ENCODE results near the gene PDILT.
"Not testable (repeated sequence)": the region's sequence is repeated elsewhere in the genome, so short reads cannot be mapped to it uniquely, and the experiment has no call there.

Gene PDILT

GRCh38 chr16:20404637-20405036, at the start of gene PDILT:
TSS of gene PDILT (minus strand) at chr16:20404737. CDS start at chr16:20399300, 5,437 bp downstream.
- DNase-seq: no peak

- not testable (repeated sequence) for DNase-seq
Measured at GRCh38 chr16:20453633-20454032, 49.1 kb upstream of the PDILT start.

DNA sequence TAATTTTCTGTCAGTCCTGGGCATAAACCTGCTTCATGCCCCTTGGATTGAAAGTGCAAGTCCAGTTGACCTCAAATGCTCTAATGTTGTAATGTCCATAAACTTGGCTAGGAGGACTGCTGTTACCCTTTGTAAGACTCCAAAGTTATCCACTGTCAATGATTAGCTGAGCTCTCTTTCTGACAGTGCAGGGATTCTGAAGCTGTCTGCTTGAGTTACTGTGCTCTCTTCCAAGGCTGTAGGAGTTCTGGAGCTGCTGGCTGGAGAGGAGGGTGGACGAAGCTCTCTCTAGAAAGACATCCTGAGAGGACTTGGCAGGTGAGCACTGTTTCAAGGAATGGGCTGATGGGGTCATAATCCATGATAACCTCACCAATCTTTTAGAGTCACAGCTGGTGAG, 46.8 kb upstream of the PDILT start, which contains the start of gene ACSM2A:
Gene ACSM2A (plus strand): TSS at position 158 of the 400 bp plus-strand sequence. CDS start 8,594 bp downstream, outside the sequence.
- DNase-seq: not testable (repeated sequence)

DNA sequence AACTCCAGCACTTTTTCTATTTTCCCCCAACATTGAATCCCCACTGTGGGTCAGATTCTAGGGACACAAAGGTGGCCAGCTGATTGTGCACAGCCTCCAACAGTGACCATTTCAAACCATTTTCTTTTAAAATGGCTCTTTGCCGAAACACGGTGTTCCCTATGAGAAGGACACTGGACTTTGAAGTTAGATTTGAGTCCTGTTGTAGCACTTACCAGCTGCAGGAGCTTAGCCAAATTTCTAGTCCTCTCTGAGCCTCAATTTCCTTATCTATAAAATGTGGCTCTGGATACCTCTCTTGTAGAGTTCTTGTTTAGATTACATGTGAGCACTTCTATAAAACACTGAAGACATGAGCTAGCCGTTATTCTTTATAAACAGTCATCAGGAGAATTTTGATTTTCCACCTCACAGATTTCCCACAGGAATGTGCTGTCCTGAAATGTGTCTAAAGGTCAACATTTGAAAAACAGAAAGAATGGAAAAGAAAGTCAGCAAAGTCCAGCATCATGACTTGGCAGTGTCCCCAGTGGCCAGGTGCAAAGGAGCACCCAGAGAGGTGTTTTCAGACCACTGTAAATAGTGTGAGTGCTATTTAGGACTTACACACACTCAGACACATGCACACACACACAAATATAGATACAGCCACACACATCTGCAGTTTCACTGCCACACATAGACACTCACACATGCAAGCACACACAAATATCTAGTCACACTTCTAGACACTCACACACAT, 42.3 kb upstream of the PDILT start:
- DNase-seq: not testable (repeated sequence)

DNA sequence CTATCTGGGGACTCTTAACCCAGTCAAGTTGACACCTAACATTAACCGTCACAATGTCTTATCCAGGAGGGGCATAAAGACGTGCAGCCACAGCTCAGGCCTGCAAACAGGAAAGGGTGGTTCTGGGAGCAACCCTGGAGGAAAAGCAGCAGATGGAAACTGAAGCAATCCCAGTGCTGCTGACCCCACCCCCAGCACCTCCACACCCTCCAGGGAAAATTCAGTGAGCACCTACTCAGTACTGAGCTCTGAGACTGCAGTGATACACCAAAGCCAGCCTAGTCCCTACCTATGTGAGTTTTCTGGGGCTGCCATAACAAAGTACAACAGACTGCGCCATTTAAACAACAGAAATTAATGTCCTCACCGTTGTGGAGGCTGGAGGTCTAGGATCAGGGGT, 37.3 kb upstream of the PDILT start:
- DNase-seq: not testable (repeated sequence)

GRCh38 chr16:20441191-20441590, 36.7 kb upstream of the PDILT start:
- no peak for DNase-seq

DNA sequence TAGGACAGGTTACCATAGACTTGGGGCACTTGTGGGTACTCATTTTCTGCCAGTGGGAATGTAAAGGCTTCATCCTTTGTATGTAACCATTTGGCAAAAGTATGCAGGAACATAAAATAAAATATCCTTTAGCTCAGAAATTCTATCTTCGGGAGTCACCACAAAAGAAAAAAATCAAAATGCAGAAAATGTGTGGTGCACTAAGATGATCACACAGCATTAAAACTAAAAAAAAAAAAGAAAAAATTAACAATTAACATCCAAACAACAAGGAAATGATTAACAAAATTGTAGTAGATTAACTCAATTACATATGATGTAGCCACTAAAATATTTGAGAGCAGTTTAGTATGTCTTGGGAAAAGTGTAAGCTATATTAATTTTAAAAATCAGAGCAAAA, 36.2 kb upstream of the PDILT start:
- DNase-seq: not testable (repeated sequence)

- not testable (repeated sequence) for DNase-seq
Measured at GRCh38 chr16:20439820-20440231, 35.3 kb upstream of the PDILT start.

DNA sequence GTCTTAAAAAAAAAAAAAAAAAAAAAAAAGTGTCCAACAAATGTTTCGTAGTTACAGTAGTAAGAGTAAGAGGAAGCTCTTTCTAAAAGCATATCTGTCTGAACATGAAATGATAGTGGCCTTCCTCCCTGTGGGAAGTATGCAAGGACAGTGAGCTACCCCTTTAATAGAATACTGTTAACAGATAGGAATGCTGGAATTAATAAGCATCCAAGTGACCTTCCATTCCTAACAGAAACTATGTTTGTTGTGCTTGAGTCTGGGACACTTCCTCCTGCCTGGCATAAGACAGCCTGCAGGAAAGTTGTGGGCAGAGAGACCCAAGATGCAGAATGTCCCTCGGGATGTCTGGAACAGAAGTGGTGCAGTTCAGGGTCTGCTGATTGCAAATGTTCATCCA, 34.4 kb upstream of the PDILT start:
- DNase-seq: not testable (repeated sequence)

DNA sequence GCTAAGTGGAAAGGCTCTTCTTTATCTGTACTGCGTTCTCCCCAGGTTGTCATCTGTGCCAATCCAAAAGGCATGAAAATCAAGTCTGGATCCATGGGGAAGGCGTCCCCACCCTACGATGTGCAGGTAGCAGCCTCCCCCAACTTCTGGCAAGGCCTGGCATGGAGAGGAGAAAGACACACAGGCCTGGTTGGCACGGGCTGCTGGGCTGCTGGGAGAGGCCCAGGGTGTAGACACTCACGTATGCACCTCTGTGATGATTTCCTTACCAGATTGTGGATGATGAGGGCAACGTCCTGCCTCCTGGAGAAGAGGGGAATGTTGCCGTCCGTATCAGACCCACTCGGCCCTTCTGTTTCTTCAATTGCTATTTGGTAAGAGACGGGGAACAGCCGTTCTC, 26.4 kb upstream of the PDILT start:
- no peak for DNase-seq

DNA sequence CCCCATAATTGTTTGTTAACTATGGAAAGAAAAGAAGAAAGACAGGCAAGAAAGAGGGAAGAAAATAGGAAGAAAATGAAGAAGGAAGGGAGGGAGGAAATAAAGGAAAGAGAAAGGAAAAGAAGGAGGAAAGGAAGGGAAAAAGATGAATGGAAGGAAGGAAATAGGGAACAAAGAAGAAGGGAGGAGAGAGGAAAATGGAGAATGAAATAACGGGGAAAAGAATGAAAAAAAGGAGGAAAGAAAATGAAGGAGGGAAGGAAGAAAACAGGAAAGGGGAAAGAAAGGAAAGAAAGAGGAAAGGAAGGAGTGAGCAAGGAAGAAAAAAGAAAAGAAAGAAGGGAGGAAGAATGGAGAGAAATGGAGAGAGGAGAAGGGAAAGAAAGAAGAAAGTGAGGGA, 25.9 kb upstream of the PDILT start:
- not testable (repeated sequence) for DNase-seq

- not testable (repeated sequence) for DNase-seq
Measured at GRCh38 chr16:20429499-20429898, 25.0 kb upstream of the PDILT start.

GRCh38 chr16:20427401-20427797, 22.9 kb upstream of the PDILT start:
- DNase-seq: not testable (repeated sequence)

DNA sequence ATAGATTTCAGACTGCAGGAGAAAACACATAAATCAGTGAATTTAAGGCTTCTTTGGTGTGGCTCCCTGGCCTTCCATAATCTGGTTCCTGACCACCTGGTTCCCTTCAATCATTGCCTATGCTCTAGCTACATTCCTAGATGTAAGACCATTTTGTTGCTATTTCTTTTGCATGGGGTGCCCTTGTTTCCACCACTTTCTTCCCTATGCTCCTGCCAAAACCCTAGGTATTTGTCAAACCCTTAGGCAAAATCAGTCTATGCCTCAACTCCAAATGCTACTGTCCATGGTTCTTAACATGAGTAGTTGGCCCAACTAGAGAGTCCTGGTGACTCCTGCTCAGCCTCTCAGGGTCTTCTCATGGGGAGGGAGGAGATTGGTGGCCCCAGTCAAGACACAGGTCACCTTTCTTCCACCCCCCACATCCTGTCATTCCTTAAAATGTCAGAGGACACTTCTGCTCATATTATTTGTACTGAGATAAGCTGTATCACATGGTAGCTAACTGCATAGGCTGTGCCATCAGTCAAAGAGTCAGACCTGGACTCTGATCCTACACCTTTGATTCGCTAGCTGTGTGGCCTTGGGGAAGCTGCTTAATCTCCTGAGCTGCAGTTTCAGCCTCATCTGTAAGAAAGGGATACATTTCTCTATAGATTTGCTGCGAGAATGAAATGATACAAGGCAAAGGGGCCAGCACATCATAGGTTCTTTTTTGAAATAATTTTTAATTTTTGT, 19.8 kb upstream of the PDILT start:
- no peak for DNase-seq

DNA sequence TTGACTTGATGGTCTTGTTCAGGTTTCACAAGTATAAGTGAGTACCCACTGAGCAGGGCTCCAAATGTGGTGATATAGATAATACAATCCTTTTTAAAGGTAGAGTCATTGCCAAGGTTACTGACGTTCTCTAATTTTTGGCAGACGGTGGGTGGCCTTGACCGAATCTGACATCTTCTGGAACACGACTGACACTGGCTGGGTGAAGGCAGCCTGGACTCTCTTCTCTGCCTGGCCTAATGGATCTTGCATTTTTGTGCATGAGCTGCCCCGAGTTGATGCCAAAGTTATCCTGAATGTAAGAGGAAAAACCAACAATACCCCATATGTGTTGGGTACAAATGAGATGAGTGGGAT, 19.2 kb upstream of the PDILT start:
- not testable (repeated sequence) for DNase-seq

DNA sequence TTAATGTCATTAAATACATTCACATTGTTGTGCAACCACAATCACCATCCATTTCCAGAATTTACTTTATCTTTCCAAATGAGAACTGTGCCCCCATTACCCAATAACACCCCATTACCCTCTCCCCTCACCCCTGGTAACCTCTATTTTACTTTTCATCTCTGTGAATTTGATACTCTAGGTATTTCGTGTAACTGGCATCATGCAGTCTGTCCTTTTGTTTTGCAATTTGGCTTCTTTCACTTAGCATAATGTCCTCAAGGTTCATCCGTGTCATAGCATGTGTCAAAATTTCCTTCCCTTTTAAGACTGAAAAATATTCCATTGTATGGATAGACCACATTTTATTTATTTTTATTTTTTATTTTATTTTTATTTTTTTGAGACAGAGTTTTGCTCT, 17.2 kb upstream of the PDILT start:
- DNase-seq: not testable (repeated sequence)

DNA sequence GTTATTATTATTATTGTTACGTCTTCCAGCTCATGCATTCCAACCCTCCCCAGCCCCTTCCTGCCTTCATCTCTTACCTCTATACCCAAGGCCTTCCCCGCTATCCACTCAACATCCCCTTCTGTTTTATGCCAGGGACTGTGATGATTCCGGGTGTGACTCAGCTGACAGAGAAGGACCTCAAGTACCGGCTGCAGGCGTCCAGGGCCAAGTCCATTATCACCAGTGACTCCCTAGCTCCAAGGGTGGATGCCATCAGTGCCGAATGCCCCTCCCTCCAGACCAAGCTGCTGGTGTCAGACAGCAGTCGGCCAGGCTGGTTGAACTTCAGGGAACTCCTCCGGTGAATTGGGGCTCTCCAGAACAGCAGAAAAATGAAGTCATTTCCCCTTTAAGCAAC, 14.6 kb upstream of the PDILT start:
- not testable (repeated sequence) for DNase-seq

DNA sequence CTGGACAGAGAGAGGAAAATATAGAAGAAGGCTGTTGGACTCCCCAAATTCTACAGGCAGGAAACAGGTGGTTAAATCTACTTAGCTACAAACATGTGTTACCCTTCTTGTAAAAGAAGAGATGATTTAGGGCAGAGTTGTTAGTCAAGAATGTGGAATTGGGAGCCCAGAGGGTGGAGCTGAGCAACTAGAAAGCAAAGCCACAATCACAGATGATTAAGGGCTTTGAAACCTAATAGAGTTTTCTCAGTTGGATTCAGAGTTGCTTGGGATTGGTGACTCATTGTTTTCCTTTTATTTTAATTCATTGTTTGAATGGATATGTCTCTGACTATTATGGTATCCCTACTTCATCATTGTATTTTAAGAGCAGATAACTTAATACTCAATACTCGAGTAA, 11.0 kb upstream of the PDILT start:
- no peak for DNase-seq

GRCh38 chr16:20411055-20411454, 6.5 kb upstream of the PDILT start:
- no peak for DNase-seq

GRCh38 chr16:20410121-20410723, 5.7 kb upstream of the PDILT start:
- DNase-seq: no peak

DNA sequence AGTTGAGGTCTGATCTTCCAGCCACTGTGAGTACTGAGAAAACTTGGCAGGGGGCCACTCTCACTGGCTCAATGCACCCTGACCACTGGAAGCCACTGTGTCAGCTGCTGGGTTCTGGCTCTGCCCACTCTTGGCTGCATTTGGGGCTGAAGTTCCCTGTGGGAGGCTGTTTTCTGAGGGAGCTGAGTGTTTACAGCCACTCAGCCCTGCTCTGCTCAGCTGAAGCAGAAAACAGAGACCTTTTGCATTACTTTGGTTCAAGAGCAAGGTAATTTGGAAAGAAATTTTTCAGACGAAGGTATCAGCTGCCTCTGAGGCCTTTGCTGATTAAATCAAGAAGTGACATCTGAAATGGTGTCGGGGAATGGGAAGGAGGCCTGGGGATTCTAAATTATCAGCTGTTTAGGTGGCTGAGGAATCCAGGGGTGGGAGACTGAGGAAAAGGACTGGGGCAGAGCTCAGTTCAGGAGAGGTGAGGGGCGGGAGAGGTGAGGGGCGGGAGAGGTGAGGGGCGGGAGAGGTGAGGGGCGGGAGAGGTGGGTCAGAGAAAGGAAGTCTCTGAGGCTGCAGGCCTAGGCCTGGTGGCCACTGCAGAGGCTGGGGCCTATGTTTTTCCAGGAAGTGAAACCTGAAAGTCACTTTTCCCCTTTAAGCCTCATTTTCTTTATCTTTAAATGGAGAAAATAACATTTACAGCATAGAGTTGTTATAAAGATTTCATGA, 5.0 kb upstream of the PDILT start, which contains the start of gene ACSM5:
Gene ACSM5 (plus strand): TSS at position 137 of the 723 bp plus-strand sequence. CDS start 1,951 bp downstream, outside the sequence.
- no peak for DNase-seq

DNA sequence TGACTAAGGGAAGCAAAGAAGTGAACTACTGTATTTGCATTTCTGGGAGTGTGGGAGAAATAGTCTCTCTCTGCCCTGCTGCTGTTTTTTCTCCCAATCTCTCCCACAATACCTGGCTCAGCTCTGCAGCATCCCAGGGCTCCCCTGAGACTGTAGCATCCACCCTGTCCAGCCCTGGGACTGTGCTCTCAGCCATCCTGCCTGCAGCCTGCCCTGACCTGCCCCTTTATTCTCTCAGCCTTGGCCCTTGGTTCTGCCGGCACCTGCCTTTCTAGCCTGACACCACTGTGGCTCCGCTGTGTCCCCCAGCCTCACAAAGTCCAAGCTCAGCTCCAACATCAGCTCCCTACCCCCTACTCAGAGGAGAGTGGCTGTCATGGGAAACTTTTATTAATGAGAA, 1.9 kb downstream of the PDILT start:
- DNase-seq: no peak

- no peak for DNase-seq
Measured at GRCh38 chr16:20401475-20402016, 3.0 kb downstream of the PDILT start.

Measured in activated T-cell treated with anti-CD3 and anti-CD28 coated beads, Interleukin-2, amount 50 U/mL, for 48 hours (primary cell).